GM10248 (cell line): ENCODE measurements around the gene ST7L.

ENCODE experiments used
- CTCF ChIA-PET: fragments of 300-600 bp; sonication (Branson Sonifier 250); formaldehyde crosslinking; extraction: SDS; loops from one replicate; lab custom pipeline; 2021; ENCODE audit warnings: antibody characterized with exemption; lab: Yijun Ruan, JAX
- POLR2A ChIA-PET: fragments of 350-650 bp; sonication (Branson Sonifier 250); formaldehyde crosslinking; extraction: SDS; loops from one replicate; lab custom pipeline; 2020; ENCODE audit warnings: antibody characterized with exemption; lab: Yijun Ruan, JAX
- DNase-seq: peaks from one replicate; pipeline ENCODE4 v3.0.0; 2012; ENCODE audit errors: extremely low spot score
- TF ChIP-seq, protein P1 (sequence below): IDR thresholded peaks from 2 replicates; pipeline ENCODE4 v1.5.1; 2012; ENCODE audit warnings: mild to moderate bottlenecking, low read depth; ENCODE audit errors: extremely low read depth, missing control alignments, control extremely low read depth

Gene ST7L

DNA sequence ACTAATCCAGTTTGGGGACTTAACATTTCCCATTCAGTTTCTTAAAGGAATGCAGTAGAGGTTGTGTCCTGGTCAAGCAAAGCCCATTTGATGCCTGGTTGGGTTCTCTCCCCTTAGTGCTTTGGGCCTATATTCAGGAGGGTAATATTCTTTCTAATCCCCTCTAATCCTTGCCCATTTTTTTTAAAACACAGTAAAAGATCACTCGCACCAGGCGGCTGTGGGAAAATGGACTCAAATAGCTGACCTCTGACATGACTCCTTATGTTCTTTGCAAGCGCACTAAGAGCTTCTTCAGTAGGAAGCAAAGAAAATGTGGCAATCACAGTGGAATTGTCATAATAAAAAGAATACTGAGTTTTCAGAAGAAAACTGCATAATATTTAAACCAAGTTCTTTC lies 60.3 kb downstream of the ST7L start:
- ChIA-PET CTCF (interaction anchor here (1.6 to 2.2 kb wide), 3 partner anchors 56 to 167 kb away, joined by 5 to 6 read pairs (median 6); partner anchors contain the start of gene PPM1J), POLR2A (no interaction called here)
- DNase-seq: no peak

DNA sequence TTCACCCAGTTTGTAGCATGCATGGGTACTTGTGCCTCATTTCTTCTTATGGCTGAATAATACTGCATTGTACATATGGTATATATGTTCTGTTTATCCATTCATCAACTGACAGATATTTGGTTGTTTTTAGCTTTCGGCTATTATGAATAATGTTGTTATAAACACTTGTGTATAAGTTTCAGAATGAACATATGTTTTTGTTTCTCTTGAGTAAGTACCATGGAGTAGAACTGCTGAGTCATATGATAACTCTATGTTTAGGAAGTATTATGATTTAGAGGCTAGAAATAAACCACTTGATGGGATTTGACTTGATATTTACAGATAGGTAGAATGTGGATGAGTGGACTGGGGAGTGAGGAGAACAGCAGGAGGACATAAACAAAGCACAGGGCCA lies 61.6 kb downstream of the ST7L start:
- TF ChIP-seq, protein P1, sequence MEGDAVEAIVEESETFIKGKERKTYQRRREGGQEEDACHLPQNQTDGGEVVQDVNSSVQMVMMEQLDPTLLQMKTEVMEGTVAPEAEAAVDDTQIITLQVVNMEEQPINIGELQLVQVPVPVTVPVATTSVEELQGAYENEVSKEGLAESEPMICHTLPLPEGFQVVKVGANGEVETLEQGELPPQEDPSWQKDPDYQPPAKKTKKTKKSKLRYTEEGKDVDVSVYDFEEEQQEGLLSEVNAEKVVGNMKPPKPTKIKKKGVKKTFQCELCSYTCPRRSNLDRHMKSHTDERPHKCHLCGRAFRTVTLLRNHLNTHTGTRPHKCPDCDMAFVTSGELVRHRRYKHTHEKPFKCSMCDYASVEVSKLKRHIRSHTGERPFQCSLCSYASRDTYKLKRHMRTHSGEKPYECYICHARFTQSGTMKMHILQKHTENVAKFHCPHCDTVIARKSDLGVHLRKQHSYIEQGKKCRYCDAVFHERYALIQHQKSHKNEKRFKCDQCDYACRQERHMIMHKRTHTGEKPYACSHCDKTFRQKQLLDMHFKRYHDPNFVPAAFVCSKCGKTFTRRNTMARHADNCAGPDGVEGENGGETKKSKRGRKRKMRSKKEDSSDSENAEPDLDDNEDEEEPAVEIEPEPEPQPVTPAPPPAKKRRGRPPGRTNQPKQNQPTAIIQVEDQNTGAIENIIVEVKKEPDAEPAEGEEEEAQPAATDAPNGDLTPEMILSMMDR: no peak
- CTCF ChIA-PET: interaction anchor here (1.6 kb wide), 1 partner anchor 166 kb away, joined by 6 read pairs; no protein-coding TSS in a partner anchor
- POLR2A ChIA-PET: no interaction called here
- no peak for DNase-seq

More for the DNA sequence above, 60.3 kb downstream of the ST7L start:
- TF ChIP-seq, protein P1: no peak

DNA sequence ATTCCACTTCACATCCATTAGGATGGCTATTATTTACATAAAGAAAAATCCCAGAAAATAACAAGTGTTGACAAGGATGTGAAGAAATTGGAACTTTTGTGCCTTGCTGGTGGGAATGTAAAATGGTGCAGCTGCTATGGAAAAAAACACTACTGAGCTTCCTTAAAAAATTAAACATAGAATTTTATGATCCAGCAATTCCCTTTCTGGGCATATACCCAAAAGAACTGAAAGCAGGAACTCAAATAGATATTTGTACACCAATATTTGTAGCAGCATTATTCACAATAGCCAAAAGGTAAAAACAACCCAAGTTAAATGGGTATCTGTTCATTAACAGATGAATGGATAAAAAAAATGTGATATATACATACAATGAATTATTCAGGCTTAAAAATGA lies 64.5 kb downstream of the ST7L start:
- POLR2A ChIA-PET: no interaction called here
- CTCF ChIA-PET: no interaction called here
- TF ChIP-seq, protein P1: no peak
- DNase-seq: no peak

DNA sequence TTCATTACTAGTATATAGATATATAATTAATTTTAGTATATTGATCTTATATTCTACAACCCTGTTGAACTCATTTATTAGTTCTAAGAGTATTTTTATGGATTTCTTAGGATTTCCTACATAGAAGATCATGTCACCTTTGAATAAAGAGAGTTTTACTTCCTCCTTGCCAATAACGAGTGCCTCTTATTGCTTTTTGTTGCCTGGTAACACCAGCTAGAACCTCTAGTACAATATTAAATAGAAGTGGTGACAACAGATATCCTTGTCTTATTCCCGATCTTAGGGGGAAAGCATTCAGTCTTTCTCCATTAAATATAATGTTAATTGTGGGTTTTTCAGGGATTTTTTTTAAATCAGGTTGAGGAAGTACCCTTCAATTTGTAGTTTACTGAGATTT lies 69.4 kb downstream of the ST7L start:
- ChIA-PET CTCF (no interaction called here), POLR2A (no interaction called here)
- TF ChIP-seq, protein P1: no peak
- no peak for DNase-seq

DNA sequence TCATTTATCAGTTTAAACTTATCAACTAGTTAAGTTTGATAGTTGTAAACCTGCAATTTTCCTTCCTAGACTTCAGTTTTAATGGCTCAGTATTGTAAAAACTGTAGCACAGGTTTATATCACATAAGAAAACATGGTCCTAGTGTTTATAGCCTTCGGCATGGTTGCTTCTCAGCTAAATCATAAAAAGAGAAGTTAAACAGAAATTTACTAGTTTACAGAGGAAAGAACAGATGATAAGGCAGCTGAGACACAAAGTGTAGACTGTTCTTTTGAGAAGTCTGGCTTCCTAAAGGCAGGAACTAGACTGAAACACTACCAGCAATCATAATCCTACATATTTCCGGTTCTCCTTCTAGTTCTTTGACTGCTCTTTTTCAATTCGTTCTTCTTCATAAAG lies 70.4 kb downstream of the ST7L start:
- ChIA-PET POLR2A (no interaction called here), CTCF (interaction anchor here (1.2 kb wide), 1 partner anchor 47 kb away, joined by 3 read pairs; no protein-coding TSS in a partner anchor)
- DNase-seq: no peak
- TF ChIP-seq, protein P1: no peak

DNA sequence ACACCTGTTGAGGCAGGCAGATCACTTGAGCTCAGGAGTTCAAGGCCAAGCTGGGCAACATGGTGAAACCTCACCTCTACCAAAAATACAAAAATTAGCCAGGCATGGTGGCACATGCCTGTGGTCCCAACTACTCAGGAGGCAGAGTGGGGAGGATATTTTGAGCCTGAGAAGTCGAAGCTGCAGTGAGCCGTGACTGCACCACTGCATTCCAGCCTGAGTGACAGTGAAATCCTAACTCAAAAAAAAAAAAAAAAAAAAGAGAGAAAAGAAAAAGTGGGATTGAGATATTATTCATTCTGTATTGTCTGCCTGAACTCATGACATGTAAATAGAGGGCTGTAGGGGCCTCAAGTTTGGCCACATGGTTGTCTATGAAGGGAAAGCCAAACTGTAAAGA lies 72.9 kb downstream of the ST7L start:
- POLR2A ChIA-PET: interaction anchor here (0.7 kb wide), 1 partner anchor 133 kb away, joined by 3 read pairs; no protein-coding TSS in a partner anchor
- no peak for DNase-seq
- CTCF ChIA-PET: interaction anchor here (1.5 kb wide), 1 partner anchor 19 kb away, joined by 3 read pairs; no protein-coding TSS in a partner anchor
- TF ChIP-seq, protein P1: no peak
